Measurements from ENCODE around the gene GIGYF1.
A peak's percentile ranks its signal among the peaks of the same experiment; 100 is the strongest.
"Not testable (repeated sequence)": the region's sequence is repeated elsewhere in the genome, so short reads cannot be mapped to it uniquely, and the experiment has no call there.

GIGYF1 gene

GRCh38 chr7:100710452-100710851, 16.4 kb upstream of the GIGYF1 start:
- no peak for DNase-seq (ENCODE audit: low read depth in 2 of 2)

DNA sequence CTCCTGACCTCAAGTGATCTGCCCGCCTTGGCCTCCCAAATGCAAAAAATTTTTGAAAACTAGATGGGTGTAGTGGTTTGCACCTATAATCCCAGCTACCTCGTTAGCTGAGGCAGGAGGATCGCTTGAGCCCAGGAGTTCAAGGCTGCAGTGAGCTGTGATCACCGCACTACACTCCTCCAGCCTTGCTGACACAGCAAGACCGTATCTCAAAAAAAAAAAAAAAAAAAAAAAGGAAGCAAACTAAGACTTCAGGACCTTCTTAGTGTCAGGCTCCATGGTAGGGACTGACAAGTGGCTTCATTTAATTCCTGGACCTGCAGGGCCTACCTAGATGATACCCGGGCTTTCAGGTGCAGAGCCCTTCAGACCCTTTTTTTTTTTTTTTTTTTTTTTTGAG, 14.3 kb upstream of the GIGYF1 start:
- DNase-seq (ENCODE audit: low read depth in 2 of 2) = no peak

DNA sequence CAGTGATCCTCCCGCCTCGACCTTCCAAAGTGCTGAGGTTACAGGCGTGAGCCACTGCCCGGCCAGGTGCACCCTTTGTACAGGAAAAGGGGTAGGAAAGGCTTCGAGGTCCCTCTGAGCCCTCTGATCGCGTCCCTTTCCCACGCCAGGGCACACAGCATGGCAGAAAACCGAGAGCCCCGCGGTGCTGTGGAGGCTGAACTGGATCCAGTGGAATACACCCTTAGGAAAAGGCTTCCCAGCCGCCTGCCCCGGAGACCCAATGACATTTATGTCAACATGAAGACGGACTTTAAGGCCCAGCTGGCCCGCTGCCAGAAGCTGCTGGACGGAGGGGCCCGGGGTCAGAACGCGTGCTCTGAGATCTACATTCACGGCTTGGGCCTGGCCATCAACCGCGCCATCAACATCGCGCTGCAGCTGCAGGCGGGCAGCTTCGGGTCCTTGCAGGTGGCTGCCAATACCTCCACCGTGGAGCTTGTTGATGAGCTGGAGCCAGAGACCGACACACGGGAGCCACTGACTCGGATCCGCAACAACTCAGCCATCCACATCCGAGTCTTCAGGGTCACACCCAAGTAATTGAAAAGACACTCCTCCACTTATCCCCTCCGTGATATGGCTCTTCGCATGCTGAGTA, 12.7 kb upstream of the GIGYF1 start:
- no peak for DNase-seq (ENCODE audit: low read depth in 2 of 2)

GRCh38 chr7:100705753-100706671, 12.0 kb upstream of the GIGYF1 start, which contains the start of gene POP7:
TSS of gene POP7 (plus strand) at chr7:100706121. CDS start at chr7:100706831, 710 bp downstream.
- peak; percentile 99 for DNase-seq (ENCODE audit: low read depth in 2 of 2)

DNA sequence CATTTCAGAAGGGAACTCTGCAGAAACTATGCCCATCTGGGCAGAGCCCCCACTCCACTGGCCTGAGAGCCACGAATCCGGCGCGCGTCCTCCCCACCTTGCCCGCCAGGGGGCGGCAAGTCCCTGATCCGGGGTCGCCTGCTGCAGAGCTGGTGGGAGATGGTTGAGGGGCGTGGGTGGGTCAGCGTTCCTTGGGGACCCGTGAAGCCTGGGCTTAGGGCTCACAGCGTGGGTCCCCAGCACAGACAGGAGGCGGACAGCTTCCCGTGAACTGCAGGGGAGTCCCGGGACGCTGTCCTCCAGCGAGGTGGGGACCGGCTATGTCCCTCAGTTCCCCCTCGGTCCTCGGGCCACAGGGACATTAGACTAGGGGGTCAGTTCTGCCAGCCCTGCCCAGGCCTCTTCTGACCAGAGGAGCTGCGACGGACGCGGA, 11.3 kb upstream of the GIGYF1 start:
- DNase-seq (ENCODE audit: low read depth in 2 of 2) = peak; percentile 79 to 80

DNA sequence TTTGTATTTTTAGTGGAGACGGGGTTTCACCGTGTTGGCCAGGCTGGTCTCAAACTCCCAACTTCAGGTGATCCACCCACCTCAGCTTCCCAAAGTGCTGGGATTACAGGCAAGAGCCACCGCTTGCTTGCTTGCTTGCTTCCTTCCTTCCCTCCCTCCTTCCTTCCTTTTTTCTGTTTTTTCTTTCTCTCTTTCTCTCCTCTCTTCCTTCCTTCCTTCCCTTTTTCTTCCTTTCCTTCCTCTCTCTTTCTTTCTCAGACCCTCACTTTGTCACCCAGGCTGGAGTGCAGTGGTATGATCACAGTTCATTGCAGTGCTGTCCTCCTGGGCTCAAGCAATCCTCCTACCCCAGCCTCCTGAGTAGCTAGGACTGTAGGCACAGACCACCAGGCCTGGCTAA, 7.0 kb upstream of the GIGYF1 start:
- not testable (repeated sequence) for DNase-seq (ENCODE audit: low read depth in 2 of 2)

GRCh38 chr7:100699018-100699417, 5.0 kb upstream of the GIGYF1 start:
- no peak for DNase-seq (ENCODE audit: low read depth in 2 of 2)

DNA sequence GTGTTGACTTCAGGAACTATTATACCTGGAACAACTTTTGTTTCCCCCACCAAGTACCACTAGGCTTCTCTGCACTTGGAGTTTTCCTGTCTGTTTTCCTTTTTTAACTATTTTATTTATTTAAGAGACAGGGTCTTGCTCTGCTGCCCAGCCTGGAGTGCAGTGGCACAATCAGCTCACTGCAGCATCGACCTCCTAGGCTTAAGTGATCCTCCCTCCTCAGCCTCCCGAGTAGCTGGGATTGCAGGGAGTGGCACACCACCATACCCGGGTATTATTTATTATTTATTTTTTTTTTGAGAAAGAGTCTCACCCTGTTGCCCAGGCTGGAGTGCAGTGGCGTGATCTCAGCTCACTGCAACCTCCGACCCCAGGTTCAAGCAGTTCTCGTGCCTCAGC, 2.1 kb upstream of the GIGYF1 start:
- no peak for DNase-seq (ENCODE audit: low read depth in 2 of 2)

- no peak for DNase-seq (ENCODE audit: low read depth in 2 of 2)
Observed at GRCh38 chr7:100693312-100694097, 545 bp downstream of the GIGYF1 start.

GRCh38 chr7:100692578-100692961, 1.5 kb downstream of the GIGYF1 start:
- no peak for DNase-seq (ENCODE audit: low read depth in 2 of 2)

DNA sequence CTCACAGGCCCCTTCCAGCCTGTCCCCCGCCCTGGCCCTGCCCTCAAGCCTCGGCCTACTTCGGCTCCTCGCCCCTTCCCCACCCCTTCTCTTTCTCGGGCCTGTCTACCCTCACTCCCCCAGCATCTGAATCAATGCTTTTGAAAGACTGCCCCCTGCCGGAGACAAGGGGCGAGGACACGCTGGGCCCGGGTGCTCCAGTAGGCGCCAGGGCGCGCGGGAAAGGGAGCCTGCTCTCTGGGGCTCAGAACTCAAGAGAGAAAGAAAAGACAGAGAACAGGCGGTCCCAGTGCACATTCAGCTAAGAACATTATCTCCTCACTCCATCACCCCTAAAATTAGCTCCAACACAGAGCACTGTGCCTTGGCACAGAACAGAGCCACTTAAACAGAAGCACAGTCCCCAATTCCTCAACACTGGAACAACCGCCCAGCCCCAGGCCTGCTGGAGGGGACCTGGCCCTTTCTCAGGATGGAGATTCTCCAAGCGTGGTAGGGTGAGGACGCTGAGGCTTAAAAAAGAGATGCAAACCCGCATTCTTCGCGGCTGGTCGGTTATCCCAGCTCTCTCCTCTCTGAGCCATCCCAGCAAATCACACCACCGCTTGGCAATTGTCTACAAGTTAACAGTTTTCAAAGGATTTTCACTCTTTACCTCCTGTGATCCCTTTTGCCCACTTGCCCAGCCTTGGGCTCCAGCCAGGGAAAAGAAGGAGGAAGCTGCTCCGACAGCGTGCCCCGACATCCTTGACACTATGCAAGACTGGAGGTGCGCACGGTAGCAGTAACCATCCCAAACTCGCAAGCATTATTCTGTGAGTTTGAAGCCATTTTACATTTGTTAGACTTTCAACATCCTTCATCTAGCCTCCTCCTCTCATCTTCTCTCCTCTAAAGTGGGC, 2.1 kb downstream of the GIGYF1 start:
- DNase-seq (ENCODE audit: low read depth in 2 of 2) = peak; percentile 67 to 72

- no peak for DNase-seq (ENCODE audit: low read depth in 2 of 2)
Observed at GRCh38 chr7:100689230-100690135, 4.6 kb downstream of the GIGYF1 start.

GRCh38 chr7:100688326-100688860, 5.7 kb downstream of the GIGYF1 start:
- DNase-seq (ENCODE audit: low read depth in 2 of 2) = no peak

- no peak for DNase-seq (ENCODE audit: low read depth in 2 of 2)
Observed at GRCh38 chr7:100687751-100688300, 6.2 kb downstream of the GIGYF1 start.

GRCh38 chr7:100687261-100687660, 6.8 kb downstream of the GIGYF1 start:
- DNase-seq (ENCODE audit: low read depth in 2 of 2) = no peak

- no peak for DNase-seq (ENCODE audit: low read depth in 2 of 2)
Observed at GRCh38 chr7:100686822-100687211, 7.2 kb downstream of the GIGYF1 start.

- no peak for DNase-seq (ENCODE audit: low read depth in 2 of 2)
Observed at GRCh38 chr7:100686201-100686821, 7.7 kb downstream of the GIGYF1 start.

GRCh38 chr7:100685631-100686145, 8.4 kb downstream of the GIGYF1 start:
- no peak for DNase-seq (ENCODE audit: low read depth in 2 of 2)

Data from stimulated activated CD8-positive, alpha-beta memory T cell treated with anti-CD3 and anti-CD28 coated beads, Interleukin-2, amount 100 ng/mL, for 48 hours (primary cell).